Measurements from ENCODE around the gene PRPS1L1. TPM values are rescaled to one million over a fixed set of nuclear protein-coding genes. Genes with fewer than 3 reads are reported as not detected.

PRPS1L1 gene
- polyA plus RNA-seq, 1 of the 3 experiments (the other 2 are of a cell fraction): not detected

DNA sequence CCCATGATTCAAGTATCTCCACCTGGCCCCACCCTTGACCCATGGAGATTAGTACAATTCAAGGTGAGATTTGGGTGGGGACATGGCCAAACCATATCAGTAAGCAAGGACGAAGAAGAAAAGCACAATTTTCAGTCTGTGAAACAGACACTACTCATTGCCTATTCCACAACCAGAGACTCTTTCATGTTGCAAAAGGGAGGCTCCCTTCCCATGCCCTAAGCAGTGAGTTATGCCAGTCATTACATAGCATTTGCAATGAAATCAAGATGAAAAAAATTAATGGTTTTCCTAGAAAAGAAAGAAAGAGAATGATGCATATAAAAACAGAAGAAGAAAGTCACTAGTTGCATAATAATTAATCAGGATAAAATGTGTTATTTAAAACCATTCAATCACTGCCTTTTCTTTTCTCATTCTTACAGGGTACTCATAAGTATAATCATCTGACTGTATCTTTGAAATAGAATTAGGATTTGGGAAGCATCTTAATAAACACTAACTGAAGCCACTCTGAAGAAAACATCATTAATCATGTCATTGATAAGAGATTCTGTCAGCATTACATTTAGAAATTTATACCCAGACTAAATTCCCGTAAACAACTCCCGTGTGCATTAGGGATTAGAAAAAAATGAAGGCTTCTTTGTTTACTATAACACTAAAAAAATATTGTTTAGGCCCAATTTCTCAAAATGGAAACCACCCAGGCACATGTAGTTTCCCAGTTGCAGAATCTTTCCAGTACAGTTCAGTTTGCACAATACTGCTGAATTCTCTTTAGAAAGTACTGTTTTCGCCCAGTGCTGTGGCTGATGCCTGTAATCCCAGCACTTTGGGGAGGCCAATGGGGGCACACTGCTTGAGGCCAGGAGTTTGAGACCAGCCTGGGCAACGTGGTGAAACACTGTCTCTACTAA, 9.1 kb downstream of the PRPS1L1 start:
- no peak overlapping the region for H3K9ac ChIP-seq
- H3K9me2 ChIP-seq: no peaks in the 10 kb centered on the region
- no peaks in the 10 kb centered on the region; the same call in 1 of the 2 replicates for H3K27me3 ChIP-seq (ENCODE audit: insufficient read depth)
- CTCF ChIA-PET: no interaction called here
- POLR2A ChIA-PET: no interaction called here
- peaks cover 0 to 20% of the 10 kb centered on the region in 2 experiments; a peak in 2 of 4 replicates for H3K4me1 ChIP-seq (ENCODE audit: control insufficient read depth in 1 of 2, insufficient read depth in 2 of 2, low read depth in 1 of 2, low read length in 1 of 2)
- peak overlapping the region; percentile 42; the same call in 1 of the 2 replicates for H2AFZ ChIP-seq (ENCODE audit: low read depth)
- no peaks in the 10 kb centered on the region for H3K9me3 ChIP-seq
- peak overlapping the region in 1 of 2 experiments; percentile 43; a peak in 2 of 4 replicates for H3K27ac ChIP-seq (ENCODE audit: low read depth in 2 of 2, low read length in 1 of 2)
- no peak for DNase-seq
- H3F3A ChIP-seq (replicated peaks; ENCODE audit: insufficient read depth): peaks cover 9% of the 10 kb centered on the region
- 16% methylated on average over 5 of the region's 5 CpGs for WGBS (ENCODE audit: low lambda C conversion rate)
- H3K4me2 ChIP-seq: no peak overlapping the region
- TF ChIP-seq RXRA (IDR thresholded peaks at IDR 0.05; ENCODE audit: borderline replicate concordance, low read depth): no peak
- TF ChIP-seq, protein P1, sequence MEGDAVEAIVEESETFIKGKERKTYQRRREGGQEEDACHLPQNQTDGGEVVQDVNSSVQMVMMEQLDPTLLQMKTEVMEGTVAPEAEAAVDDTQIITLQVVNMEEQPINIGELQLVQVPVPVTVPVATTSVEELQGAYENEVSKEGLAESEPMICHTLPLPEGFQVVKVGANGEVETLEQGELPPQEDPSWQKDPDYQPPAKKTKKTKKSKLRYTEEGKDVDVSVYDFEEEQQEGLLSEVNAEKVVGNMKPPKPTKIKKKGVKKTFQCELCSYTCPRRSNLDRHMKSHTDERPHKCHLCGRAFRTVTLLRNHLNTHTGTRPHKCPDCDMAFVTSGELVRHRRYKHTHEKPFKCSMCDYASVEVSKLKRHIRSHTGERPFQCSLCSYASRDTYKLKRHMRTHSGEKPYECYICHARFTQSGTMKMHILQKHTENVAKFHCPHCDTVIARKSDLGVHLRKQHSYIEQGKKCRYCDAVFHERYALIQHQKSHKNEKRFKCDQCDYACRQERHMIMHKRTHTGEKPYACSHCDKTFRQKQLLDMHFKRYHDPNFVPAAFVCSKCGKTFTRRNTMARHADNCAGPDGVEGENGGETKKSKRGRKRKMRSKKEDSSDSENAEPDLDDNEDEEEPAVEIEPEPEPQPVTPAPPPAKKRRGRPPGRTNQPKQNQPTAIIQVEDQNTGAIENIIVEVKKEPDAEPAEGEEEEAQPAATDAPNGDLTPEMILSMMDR (IDR thresholded peaks at IDR 0.05): no peak
- TF ChIP-seq MXI1 (IDR thresholded peaks at IDR 0.05; ENCODE audit: low read depth, low read length): no peak
- TF ChIP-seq JUND (IDR thresholded peaks at IDR 0.05): no peak
- no peak for TF ChIP-seq GATA2 (CRISPR knock-in tag; IDR thresholded peaks at IDR 0.05)
- TF ChIP-seq SMC3 (IDR thresholded peaks at IDR 0.05; ENCODE audit: low read depth, low read length): no peak
- TF ChIP-seq NFIC (IDR thresholded peaks at IDR 0.05; ENCODE audit: borderline replicate concordance): no peak
- no peak for TF ChIP-seq SIN3A (IDR thresholded peaks at IDR 0.05; ENCODE audit: borderline replicate concordance, low read depth, low read length)
- no peak for TF ChIP-seq FOXM1 (IDR thresholded peaks at IDR 0.05; ENCODE audit: low read depth)
- TF ChIP-seq, protein P2, sequence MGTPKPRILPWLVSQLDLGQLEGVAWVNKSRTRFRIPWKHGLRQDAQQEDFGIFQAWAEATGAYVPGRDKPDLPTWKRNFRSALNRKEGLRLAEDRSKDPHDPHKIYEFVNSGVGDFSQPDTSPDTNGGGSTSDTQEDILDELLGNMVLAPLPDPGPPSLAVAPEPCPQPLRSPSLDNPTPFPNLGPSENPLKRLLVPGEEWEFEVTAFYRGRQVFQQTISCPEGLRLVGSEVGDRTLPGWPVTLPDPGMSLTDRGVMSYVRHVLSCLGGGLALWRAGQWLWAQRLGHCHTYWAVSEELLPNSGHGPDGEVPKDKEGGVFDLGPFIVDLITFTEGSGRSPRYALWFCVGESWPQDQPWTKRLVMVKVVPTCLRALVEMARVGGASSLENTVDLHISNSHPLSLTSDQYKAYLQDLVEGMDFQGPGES (IDR thresholded peaks at IDR 0.05; ENCODE audit: low read depth, low read length): no peak
- TF ChIP-seq GABPA (IDR thresholded peaks at IDR 0.05; ENCODE audit: low read depth): no peak
- no peak for TF ChIP-seq ELF1 (IDR thresholded peaks at IDR 0.05)
- TF ChIP-seq, protein P3, sequence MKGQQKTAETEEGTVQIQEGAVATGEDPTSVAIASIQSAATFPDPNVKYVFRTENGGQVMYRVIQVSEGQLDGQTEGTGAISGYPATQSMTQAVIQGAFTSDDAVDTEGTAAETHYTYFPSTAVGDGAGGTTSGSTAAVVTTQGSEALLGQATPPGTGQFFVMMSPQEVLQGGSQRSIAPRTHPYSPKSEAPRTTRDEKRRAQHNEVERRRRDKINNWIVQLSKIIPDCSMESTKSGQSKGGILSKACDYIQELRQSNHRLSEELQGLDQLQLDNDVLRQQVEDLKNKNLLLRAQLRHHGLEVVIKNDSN (IDR thresholded peaks at IDR 0.05; ENCODE audit: borderline replicate concordance, low read depth): no peak
- no peak for TF ChIP-seq YY1 (IDR thresholded peaks at IDR 0.05; ENCODE audit: low read depth)
- TF ChIP-seq, protein P4, sequence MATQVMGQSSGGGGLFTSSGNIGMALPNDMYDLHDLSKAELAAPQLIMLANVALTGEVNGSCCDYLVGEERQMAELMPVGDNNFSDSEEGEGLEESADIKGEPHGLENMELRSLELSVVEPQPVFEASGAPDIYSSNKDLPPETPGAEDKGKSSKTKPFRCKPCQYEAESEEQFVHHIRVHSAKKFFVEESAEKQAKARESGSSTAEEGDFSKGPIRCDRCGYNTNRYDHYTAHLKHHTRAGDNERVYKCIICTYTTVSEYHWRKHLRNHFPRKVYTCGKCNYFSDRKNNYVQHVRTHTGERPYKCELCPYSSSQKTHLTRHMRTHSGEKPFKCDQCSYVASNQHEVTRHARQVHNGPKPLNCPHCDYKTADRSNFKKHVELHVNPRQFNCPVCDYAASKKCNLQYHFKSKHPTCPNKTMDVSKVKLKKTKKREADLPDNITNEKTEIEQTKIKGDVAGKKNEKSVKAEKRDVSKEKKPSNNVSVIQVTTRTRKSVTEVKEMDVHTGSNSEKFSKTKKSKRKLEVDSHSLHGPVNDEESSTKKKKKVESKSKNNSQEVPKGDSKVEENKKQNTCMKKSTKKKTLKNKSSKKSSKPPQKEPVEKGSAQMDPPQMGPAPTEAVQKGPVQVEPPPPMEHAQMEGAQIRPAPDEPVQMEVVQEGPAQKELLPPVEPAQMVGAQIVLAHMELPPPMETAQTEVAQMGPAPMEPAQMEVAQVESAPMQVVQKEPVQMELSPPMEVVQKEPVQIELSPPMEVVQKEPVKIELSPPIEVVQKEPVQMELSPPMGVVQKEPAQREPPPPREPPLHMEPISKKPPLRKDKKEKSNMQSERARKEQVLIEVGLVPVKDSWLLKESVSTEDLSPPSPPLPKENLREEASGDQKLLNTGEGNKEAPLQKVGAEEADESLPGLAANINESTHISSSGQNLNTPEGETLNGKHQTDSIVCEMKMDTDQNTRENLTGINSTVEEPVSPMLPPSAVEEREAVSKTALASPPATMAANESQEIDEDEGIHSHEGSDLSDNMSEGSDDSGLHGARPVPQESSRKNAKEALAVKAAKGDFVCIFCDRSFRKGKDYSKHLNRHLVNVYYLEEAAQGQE (IDR thresholded peaks at IDR 0.05; ENCODE audit: low read depth, low read length): no peak
- no peaks in the 10 kb centered on the region for H3K36me3 ChIP-seq (replicated peaks in 1 of 2; ENCODE audit: control insufficient read depth in 1 of 2, insufficient read depth in 2 of 2, low read length in 1 of 2)
- no peaks in the 10 kb centered on the region for H3K79me2 ChIP-seq (ENCODE audit: insufficient read depth)
- H4K20me1 ChIP-seq (ENCODE audit: insufficient read depth): no peaks in the 10 kb centered on the region
- no peak overlapping the region for H3K4me3 ChIP-seq (ENCODE audit: low read depth in 2 of 2, low read length in 1 of 2)
